HG02884 (cell line): Measurements from ENCODE around the gene SMIM27.
"Not testable (repeated sequence)": the region's sequence is repeated elsewhere in the genome, so short reads cannot be mapped to it uniquely, and the experiment has no call there.

Experiments
- ATAC-seq: cut with Tn5 transposase; IDR thresholded peaks from one replicate; pipeline ENCODE4 v1.9.1; 2021; ENCODE audit warnings: mild to moderate bottlenecking, moderate library complexity; ENCODE audit not compliant: unreplicated experiment

SMIM27 gene, protein sequence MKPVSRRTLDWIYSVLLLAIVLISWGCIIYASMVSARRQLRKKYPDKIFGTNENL

DNA sequence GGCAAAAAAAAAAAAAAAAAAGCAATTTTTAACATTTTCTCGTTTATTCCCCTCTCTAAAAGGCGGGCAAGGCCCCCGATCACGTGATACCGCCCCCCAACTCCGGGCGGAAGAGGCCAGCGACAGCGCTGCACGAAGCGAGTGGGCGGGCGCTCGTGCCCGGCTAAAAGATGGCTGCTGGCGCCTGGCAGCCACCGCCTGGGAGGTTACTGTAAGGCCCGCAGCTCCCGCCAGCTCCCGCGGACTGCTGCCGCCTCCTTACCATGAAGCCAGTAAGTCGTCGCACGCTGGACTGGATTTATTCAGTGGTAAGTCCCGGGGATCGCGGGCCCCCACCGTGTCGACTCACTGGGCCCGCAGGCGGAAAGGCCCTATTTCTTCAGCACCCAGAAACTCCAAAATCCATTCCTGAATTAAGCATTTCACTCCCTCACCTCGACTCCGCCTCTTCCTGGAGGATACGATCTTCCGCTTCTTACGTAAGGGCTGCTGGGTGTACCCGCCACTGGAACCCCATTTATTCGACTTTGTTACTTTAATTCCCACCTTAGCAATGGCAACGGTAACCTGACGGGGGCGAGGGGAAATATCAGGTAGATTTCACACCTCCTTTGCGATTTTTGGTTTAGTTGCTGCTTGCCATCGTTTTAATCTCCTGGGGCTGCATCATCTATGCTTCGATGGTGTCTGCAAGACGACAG lies at the start of gene SMIM27, which contains the start of gene TOPORS:
Gene SMIM27 (plus strand): TSS at position 156 of the 701 bp plus-strand sequence. CDS start 108 bp downstream, at position 264.
Gene TOPORS (minus strand): TSS at position 415 of the 701 bp plus-strand sequence. CDS start 150 bp downstream, at position 265.
- ATAC-seq: peak; percentile 69

DNA sequence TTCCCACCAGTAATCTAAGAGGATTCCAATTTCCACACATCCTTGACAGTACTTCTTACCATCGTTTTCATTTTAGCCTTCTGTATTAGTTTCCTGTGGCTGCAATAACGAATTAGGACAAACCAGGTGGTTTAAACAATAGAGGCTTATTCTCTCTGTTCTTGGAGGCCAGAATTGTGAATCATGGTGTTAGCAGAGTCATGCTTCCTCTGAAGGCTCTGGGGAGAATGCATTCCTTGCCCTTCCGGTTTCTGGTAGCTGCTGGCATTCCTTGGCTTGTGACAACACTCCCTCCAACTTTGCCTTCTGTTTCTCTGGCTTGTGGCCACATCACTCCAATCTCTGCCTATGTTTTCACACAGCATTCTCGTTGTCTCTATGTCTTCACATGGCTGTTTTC lies 49.7 kb upstream of the SMIM27 start:
- no peak for ATAC-seq

DNA sequence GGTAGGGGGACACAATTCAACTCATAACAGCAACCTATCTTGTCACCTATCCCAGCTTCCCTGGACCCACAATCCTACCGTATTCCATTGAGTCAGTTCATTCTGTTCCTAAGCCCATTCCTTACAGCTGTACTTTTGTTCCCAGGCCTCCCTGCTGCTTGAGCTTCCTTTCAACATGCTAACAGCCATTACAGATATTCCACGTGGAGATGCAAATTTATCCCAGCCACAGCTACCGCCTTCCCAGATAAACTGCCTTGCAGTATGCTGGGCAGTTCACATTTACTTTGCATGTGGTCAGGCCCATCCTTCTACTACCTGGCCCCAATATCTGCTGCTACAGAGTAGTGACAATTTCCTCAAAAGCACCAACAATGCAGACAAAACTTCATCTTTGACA lies 49.1 kb upstream of the SMIM27 start:
- no peak for ATAC-seq

DNA sequence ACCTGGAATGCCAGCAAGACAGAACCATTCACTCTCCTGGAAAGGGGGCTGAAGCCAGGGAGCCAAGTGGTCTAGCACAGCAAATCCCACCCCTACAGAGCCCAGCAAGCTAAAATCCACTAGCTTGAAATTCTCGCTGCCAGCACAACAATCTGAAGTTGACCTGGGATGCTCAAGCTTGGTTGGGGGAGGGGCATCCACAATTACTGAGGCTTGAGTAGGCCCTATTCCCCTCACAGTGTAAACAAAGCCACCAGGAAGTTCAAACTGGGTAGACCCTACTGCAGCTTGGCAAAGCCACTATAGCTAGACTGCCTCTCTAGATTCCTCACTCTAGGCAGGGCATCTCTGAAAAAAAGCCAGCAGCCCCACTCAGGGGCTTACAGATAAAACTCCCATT lies 43.4 kb upstream of the SMIM27 start:
- ATAC-seq: no peak

DNA sequence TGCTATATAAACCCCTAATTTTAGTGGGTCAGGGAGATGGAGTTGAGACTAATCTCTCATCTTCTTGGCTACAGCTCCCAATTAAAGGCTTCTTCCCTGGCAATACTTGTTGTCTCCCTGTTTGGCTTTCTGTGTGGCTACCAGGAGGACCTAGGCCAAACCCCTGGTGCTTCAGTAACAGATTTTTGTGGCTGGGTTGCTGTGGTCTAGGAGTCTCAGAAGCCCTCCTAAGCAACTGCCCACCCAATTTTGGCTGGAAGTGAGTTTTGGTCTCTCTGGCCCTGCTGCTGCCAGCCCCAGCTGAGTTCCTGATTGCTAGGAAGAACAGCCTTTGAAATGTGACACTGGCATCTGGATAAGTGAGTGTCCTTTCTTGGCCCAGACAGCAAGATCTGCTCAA lies 35.9 kb upstream of the SMIM27 start:
- no peak for ATAC-seq

DNA sequence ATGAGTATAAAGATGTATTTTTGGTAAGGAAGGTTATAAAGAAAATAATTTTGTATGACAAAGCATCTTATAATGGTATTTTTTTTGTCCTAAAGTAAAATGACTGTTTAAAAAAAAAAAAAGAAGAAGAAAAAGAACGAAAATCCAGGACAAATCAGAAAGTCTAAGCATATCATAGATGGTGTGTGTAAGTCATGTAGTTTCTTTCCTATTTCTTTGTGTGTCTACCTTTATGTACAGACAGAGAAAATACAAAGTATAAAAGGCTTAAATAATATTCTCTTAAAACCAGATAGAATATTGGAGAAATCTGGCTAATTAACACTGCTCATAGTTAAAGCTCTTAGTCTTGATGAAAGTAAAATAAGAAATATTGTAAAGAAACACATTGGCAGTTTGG lies 33.9 kb upstream of the SMIM27 start:
- ATAC-seq: no peak

DNA sequence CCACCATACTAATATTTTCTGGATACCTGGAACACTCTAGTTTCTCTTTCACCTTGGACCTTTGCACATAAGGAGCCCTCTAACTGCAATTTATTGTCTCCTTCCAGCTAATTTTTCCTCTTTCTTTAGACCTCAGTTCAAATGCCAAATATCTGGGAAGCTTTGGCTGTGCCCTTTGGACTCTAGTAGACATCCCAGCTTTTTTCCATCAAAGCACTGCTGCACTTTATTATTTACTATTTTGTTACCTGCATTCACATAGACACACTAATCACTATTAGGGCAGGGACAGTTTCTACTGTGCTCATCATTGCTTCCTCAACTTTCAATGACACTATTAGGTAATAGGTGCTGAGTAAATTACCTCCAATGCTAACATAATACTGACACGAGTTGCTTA lies 28.2 kb upstream of the SMIM27 start:
- no peak for ATAC-seq

DNA sequence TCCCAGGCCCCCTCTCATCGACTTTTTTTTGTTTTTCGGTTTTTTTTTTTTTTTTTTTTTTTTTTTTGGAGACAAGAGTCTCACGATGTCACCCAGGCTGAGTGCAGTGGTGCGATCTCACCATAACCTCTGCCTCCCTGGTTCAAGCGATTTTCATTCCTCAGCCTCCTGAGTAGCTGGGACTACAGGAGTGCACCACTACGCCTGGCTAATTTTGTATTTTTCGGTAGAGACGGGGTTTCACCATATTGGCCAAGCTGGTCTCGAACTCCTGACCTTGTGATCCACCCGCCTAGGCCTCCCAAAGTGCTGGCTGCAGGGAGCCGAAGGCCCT lies 27.6 kb upstream of the SMIM27 start:
- ATAC-seq: not testable (repeated sequence)

DNA sequence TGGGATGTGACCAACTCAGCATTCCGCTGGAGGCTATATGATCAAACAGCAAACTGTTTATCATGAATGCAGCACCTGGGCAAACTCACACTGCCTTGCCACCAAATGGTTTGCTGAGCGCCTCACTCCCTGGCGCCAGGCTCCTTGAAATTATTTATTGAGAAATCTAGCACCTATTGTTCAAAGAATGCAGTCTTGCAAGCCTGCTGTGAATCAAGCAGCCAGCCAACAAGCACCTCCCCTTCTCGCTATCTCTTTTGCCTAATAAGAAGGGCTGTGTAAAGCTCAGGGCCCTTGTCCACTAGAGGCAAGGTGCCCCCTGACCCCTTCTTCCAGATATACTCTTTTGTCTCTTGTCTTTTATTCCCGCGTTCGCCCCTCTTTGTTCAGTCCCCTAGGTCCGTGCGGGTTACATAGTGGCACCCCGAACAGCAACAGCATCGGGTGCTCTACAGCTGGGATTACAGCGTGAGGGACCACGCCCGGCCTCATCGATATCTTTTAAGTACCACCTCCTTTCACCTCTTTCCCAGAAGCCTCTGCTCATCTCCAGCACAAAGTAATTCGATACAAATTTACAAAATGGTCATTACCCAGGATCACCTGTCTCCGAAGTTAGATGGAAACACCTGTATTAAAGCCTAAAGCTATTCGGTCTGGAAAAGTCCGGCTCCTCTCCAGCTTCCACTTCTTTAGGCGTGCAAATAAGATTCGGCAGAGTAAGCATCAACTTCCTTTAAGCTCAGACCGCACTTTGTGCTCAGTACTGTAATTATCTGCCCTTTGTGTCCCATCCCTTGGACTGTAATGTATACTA lies 27.0 kb upstream of the SMIM27 start:
- ATAC-seq: peak; percentile 14

DNA sequence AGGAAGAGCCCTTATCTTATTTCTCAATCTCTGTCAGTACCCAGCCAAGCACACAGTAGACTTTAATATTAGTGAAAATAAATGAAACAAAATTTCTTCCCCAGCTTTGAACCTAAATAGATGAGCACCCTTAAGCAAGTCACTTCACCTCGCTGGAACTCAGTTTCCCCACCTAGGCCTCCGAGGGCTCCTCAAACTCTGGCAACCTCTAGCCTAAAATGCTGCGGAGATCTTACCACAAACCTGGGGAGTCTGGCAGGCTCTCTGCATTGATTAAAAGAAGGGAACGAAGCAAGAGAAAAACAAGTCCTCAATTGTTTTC lies 26.5 kb upstream of the SMIM27 start:
- no peak for ATAC-seq

DNA sequence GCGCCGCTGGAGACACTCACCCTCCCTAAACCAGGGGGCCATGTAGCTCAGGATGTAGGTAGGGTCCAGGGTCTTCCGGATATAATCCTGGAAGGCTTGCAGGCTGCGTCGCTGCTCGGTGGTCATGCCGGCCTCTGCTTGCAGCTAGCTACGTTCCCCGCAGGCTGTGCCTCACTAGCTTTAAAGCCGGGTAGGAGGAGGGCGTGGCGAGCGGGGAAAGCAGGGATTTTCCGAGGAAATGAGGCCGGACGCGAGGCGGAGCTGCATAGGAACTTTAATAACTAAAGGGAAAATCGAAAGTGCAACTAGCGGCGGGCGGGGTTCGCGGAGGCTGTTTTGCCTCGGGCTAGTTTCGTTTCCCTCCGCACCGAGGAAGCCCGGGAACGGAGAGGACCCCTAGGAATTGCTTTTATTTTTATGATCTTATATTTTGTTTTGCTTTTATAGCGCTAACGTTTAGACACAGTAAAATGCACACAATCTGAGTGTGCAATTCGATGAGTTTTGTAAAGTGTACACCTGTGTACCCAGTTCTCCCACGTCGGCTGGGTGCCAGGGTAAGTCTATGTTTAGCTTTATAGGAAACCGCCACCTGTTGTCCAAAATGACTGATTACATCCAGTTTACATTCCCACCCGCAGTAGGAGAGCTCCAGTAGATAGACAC lies 26.0 kb upstream of the SMIM27 start, which contains the start of gene RIGI:
Gene RIGI (minus strand): TSS at position 156 of the 666 bp plus-strand sequence. CDS start 30 bp downstream, at position 126.
- peak; percentile 72 for ATAC-seq

DNA sequence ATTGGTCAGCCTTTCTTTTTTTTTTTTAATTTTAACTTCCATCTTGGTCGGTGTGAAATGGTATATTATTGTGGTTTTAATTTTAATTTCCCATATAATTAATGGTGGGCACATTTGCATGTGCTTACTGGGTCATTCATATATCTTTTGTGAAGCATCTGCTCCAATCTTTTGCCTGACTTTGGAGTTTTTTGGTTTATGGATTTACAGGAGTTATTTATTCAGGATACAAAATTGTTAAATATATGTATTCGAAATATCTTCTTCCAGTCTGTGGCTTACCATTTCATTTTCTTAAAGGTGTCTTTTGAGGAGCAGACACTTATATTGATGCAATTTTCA lies 25.4 kb upstream of the SMIM27 start:
- no peak for ATAC-seq

DNA sequence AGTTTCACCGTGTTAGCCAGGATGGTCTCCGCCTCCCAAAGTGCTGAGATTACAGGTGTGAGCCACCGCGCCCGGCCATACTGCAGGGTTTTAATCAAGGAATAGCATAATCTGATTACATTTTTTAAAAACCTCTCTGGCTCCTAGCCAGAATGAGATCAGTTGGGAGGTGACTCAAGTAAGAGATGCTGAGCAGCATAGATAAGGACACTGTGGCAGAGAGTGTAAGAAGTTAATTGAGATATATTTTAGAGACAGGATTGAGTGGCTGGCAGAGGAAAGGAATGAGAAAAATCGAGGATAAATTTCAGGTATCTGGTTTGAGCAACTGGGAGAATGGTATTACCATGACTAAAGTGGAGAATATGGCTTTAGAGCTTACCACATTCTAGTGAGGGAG lies 18.8 kb upstream of the SMIM27 start:
- ATAC-seq: no peak

DNA sequence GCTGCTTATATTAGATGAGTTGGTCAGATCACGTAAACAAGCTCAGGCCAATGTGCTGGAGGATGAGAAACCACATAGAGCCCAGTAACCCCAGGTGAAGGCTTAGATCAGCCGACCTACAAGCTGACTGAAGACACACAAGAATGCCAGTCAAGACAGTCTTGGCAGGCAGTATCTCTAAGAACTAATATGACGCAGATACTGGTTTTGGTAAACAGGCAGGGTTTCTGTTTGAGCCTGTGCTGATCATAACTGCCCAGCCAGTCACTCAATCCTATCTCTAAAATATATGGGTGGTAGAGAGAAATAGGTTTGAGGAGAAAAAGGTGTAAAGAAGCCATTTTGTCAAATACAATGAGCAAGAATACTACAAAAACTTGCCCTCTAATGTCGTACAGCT lies 18.3 kb upstream of the SMIM27 start:
- ATAC-seq: no peak

DNA sequence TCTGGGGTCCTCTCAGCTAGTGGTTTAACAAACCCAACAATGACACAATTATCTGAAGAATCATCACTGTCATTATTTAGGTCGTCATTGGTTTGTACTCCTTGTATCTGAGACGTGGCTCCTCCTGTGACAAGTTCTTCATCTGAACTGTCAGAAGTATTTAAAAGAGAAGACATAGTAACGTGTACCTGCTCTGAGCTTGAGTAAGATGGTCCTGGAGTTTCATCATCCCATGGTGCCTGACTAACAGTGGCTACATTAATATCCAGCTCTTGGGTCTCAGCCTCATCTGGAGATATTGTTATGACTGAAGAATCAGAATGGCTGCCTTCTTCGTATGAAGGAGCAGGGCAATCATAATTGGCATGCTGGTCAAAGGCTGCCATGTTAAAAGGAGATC lies 9.1 kb upstream of the SMIM27 start:
- ATAC-seq: no peak

DNA sequence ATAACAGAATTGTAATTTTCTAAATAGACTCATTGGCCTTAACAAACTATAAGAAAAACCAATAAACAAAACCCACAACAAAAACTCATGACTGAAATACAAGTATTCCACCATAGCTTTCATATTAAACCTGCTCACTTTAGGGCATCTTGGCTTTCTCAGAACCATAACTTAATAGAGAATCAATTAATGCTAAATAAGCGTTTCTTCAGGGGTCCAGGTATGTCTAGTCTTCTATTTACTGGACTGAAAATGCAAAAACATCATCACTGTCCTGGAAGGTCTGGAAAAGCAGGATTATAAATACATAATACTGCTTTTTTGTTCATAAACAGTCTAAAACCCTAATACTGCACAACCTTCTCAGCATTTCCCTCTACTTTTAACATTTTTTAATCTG lies 6.2 kb upstream of the SMIM27 start:
- no peak for ATAC-seq

DNA sequence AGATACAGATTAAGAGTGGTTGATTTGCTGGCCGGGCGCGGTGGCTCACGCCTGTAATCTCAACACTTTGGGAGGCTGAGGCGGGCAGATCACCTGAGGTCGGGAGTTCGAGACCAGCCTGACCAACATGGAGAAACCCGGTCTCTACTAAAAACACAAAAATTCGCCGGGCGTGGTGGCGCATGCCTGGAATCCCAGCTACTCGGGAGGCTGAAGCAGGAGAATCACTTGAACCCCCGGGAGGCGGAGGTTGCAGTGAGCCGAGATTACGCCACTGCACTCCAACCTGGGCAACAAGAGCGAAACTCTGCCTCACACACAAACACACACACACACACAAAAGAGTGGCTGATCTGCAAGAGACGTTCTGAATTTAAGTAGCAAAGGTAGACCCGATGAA lies 3.9 kb upstream of the SMIM27 start:
- ATAC-seq: not testable (repeated sequence)

DNA sequence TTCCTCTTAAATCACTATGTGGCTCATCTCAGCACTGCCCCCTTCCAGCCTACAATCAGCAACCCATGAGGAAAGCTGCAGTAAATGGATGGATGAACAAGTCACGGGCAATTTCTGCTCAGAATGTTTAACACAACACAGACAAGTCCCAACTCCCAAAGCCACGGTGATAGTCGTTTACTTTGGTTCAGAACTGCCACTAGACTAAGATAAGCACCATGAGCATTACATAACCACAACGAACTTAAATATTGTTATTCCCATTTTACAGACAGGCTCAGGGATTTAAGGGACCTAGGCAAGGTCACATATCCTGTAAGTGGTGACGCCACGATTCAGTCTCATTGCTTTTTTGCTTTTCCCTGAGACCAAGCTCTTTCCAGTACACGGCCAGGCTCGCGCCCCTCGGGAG lies 2.0 kb upstream of the SMIM27 start:
- no peak for ATAC-seq

DNA sequence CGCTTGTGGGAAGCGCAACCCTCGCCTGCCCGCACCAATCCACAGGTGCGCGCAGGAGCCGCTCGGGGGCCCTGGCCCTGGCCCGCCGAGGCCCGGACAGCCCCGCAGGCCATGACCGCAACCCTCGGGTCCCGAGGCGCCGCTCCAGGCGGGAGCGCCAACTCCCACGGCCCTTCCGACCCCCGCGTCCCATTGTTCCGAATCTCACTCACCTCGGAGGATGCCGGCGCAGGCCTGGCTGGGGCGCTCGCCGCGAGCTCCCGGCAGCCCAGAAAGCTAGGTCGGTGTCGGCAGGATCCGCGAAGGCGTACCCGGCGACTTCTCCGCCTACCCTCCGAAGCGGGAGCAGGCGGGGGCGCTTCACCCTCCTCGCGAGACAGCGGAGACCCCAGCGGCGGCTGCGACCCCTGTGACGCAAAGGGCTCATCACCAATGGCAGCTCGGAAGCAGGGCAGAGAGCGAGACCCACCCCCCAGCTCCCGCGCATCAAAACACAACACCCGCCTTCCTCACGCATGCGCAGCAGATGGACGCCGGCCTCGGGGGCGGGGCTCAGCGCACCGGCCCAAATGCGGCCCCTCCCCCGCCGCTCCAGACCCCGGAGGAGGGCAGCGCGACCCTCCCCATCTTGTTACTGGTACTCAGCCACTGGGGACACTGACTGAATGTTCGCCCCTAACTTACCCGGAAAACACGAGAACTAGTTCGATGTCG lies 1.4 kb upstream of the SMIM27 start:
- ATAC-seq: peak; percentile 56

DNA sequence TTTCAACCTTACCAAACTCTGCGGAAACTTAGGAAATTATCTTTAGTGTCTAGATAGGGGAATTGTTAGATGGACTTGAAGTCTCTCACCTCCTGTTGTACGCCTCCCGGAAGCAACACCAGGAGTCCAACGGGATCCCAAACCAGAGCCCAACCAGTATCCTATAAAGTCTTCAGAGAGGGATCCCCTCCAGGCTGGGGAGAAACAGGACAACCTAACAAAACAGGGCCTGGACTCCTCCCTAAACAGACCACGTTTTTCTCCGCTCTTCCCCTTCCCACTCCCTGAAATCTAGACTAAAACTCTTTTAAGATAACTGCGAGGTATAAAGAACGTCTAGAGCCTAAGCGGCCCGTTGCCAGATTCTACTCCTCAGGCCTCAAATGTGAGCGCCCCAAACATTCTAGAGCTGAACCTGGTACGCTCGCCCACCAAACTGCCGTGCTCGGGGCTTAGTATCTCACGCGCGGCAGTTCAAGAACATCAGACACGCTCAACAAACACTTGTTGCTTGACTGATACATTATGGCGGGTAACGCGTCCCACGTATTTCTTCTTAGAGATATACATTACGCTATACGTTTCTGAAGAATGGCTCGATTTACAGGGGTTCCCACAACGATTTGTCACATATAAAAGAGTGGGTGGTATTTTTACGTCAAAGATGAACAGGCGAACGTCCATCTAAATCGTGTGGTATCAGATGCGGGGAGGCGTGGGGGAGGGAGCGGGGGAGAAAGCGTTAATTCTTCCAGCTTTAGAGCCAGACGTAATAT lies 663 bp upstream of the SMIM27 start:
- peak; percentile 4 for ATAC-seq
